K562 (cell line): ENCODE results near the gene PRR20B. TPM values are rescaled to one million over a fixed set of nuclear protein-coding genes. Genes with fewer than 3 reads are reported as not detected.

Experiments used
- CBX1 ChIP-seq: sonication (generic); IDR thresholded peaks from 2 replicates; pipeline ENCODE4 v1.6.1; 2016; ENCODE audit warnings: antibody characterized with exemption, low read depth, mild to moderate bottlenecking
- CHCHD3 ChIP-seq: fragments of 250-450 bp; sonication (Bioruptor Pico); IDR thresholded peaks from 2 replicates; pipeline ENCODE4 v2.1.2; 2022; ENCODE audit warnings: mild to moderate bottlenecking
- E4F1 ChIP-seq: fragments of 250-450 bp; sonication (Bioruptor Pico); IDR thresholded peaks from 2 replicates; pipeline ENCODE4 v1.5.0; 2021; ENCODE audit warnings: mild to moderate bottlenecking, borderline replicate concordance
- ZKSCAN1 ChIP-seq: fragments of 150-350 bp; IDR thresholded peaks from 2 replicates; pipeline ENCODE4 v1.6.1; 2016; ENCODE audit warnings: low read depth, low read length
- polyA plus RNA-seq, 8 experiments: library from polyadenylated mRNA; depleted of rRNA in 4 of 8; stranded (reverse) in 5 of 8; unstranded in 3 of 8; fragments of >200 nt; fragmentation: Nextera tagmentation in 2 of 8; fragmentation: Illumina TruSeq in 1 of 8; extraction: Ambion mirVana in 2 of 8; extraction: Trizol in 1 of 8; gene quantifications; 2 replicates each; pipeline versions ENCODE4 v1.2.1 to v1.2.3, GENCODE V29; 2011 to 2014; ENCODE audit warnings: inconsistent platforms in 1 of 8, missing spikeins in 1 of 8
- small RNA-seq: library from RNA; depleted of rRNA; stranded (forward); fragments of <200 nt; gene quantifications from one replicate; pipeline ENCODE3, GENCODE V24; 2014
- total RNA-seq, 7 experiments: library from RNA; depleted of rRNA in 6 of 7; stranded (reverse); fragments of >200 nt in 6 of 7; fragmentation: Illumina TruSeq in 2 of 7; extraction: Trizol in 2 of 7; gene quantifications; 2 replicates each; pipeline versions ENCODE4 v1.2.1 to v1.2.3, GENCODE V29; 2011 to 2021; ENCODE audit warnings: low replicate concordance in 1 of 7
- TF ChIP-seq, protein P1 (sequence below): fragments of 150-350 bp; conservative IDR thresholded peaks from 2 replicates; pipeline ENCODE4 v1.6.1; 2014; ENCODE audit warnings: low read length

The PRR20B gene
- total and polyA plus RNA-seq, 9 of the 15 experiments (the other 6 are each of a cell fraction or from before 2014, with no cell fraction given), result not detected

GRCh38 chr13:57191667-57192066 lies 44.4 kb downstream of the PRR20B start (continued):
- no peak for TF ChIP-seq E4F1
- no peak for TF ChIP-seq CBX1
- TF ChIP-seq CHCHD3 (CRISPR knock-in tag), result no peak
- TF ChIP-seq ZKSCAN1, result no peak
- TF ChIP-seq, protein P1, sequence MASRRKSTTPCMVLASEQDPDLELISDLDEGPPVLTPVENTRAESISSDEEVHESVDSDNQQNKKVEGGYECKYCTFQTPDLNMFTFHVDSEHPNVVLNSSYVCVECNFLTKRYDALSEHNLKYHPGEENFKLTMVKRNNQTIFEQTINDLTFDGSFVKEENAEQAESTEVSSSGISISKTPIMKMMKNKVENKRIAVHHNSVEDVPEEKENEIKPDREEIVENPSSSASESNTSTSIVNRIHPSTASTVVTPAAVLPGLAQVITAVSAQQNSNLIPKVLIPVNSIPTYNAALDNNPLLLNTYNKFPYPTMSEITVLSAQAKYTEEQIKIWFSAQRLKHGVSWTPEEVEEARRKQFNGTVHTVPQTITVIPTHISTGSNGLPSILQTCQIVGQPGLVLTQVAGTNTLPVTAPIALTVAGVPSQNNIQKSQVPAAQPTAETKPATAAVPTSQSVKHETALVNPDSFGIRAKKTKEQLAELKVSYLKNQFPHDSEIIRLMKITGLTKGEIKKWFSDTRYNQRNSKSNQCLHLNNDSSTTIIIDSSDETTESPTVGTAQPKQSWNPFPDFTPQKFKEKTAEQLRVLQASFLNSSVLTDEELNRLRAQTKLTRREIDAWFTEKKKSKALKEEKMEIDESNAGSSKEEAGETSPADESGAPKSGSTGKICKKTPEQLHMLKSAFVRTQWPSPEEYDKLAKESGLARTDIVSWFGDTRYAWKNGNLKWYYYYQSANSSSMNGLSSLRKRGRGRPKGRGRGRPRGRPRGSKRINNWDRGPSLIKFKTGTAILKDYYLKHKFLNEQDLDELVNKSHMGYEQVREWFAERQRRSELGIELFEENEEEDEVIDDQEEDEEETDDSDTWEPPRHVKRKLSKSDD, result no peak

Small RNA genes lying within 50 kb of the gene (small RNA-seq; reads per million reads assigned to genes)
- not detected for gene PRR20FP

Other genes starting within 250 kb of the PRR20B start
- not detected in 2 replicates for gene PRR20A, start 6.6 kb upstream of the PRR20B start, total RNA-seq (2014; rRNA removed)
- not detected in 2 replicates for gene PRR20A, start 6.6 kb upstream of the PRR20B start, total RNA-seq (2014; rRNA removed; fragmentation: Illumina TruSeq; extraction: Trizol)
- gene PRR20A, start 6.6 kb upstream of the PRR20B start, total RNA-seq (2015; rRNA removed; fragmentation: Illumina TruSeq; extraction: Trizol), result not detected in 2 replicates
- not detected in 2 replicates for gene PRR20A, start 6.6 kb upstream of the PRR20B start, total RNA-seq (2021)
- not detected in 2 replicates for gene PRR20A, start 6.6 kb upstream of the PRR20B start, polyA plus RNA-seq (2011; rRNA removed)
- not detected in 2 replicates for gene PRR20A, start 6.6 kb upstream of the PRR20B start, polyA plus RNA-seq (2014; fragmentation: Illumina TruSeq; extraction: Trizol)
- gene PRR20A, start 6.6 kb upstream of the PRR20B start, polyA plus RNA-seq (2014; fragmentation: Nextera tagmentation; extraction: Ambion mirVana), result not detected
- gene PRR20A, start 6.6 kb upstream of the PRR20B start, polyA plus RNA-seq (2014; rRNA removed), result not detected in 2 replicates
- gene PRR20C, start 6.6 kb downstream of the PRR20B start, total RNA-seq (2014; rRNA removed), result not detected in 2 replicates
- gene PRR20C, start 6.6 kb downstream of the PRR20B start, total RNA-seq (2014; rRNA removed; fragmentation: Illumina TruSeq; extraction: Trizol), result not detected in 2 replicates
- not detected in 2 replicates for gene PRR20C, start 6.6 kb downstream of the PRR20B start, total RNA-seq (2015; rRNA removed; fragmentation: Illumina TruSeq; extraction: Trizol)
- gene PRR20C, start 6.6 kb downstream of the PRR20B start, total RNA-seq (2021), result not detected in 2 replicates
- gene PRR20C, start 6.6 kb downstream of the PRR20B start, polyA plus RNA-seq (2011; rRNA removed), result not detected in 2 replicates
- not detected in 2 replicates for gene PRR20C, start 6.6 kb downstream of the PRR20B start, polyA plus RNA-seq (2014; fragmentation: Illumina TruSeq; extraction: Trizol)
- not detected for gene PRR20C, start 6.6 kb downstream of the PRR20B start, polyA plus RNA-seq (2014; fragmentation: Nextera tagmentation; extraction: Ambion mirVana)
- gene PRR20C, start 6.6 kb downstream of the PRR20B start, polyA plus RNA-seq (2014; rRNA removed), result not detected in 2 replicates
- gene PRR20D, start 13.1 kb downstream of the PRR20B start, total RNA-seq (2014; rRNA removed), result not detected in 2 replicates
- not detected in 2 replicates for gene PRR20D, start 13.1 kb downstream of the PRR20B start, total RNA-seq (2014; rRNA removed; fragmentation: Illumina TruSeq; extraction: Trizol)
- not detected in 2 replicates for gene PRR20D, start 13.1 kb downstream of the PRR20B start, total RNA-seq (2015; rRNA removed; fragmentation: Illumina TruSeq; extraction: Trizol)
- not detected in 2 replicates for gene PRR20D, start 13.1 kb downstream of the PRR20B start, total RNA-seq (2021)
- not detected in 2 replicates for gene PRR20D, start 13.1 kb downstream of the PRR20B start, polyA plus RNA-seq (2011; rRNA removed)
- not detected in 2 replicates for gene PRR20D, start 13.1 kb downstream of the PRR20B start, polyA plus RNA-seq (2014; fragmentation: Illumina TruSeq; extraction: Trizol)
- gene PRR20D, start 13.1 kb downstream of the PRR20B start, polyA plus RNA-seq (2014; fragmentation: Nextera tagmentation; extraction: Ambion mirVana), result not detected
- not detected in 2 replicates for gene PRR20D, start 13.1 kb downstream of the PRR20B start, polyA plus RNA-seq (2014; rRNA removed)
- not detected in 2 replicates for gene PRR20E, start 19.7 kb downstream of the PRR20B start, total RNA-seq (2014; rRNA removed)
- not detected in 2 replicates for gene PRR20E, start 19.7 kb downstream of the PRR20B start, total RNA-seq (2014; rRNA removed; fragmentation: Illumina TruSeq; extraction: Trizol)
- gene PRR20E, start 19.7 kb downstream of the PRR20B start, total RNA-seq (2015; rRNA removed; fragmentation: Illumina TruSeq; extraction: Trizol), result not detected in 2 replicates
- not detected in 2 replicates for gene PRR20E, start 19.7 kb downstream of the PRR20B start, total RNA-seq (2021)
- not detected in 2 replicates for gene PRR20E, start 19.7 kb downstream of the PRR20B start, polyA plus RNA-seq (2011; rRNA removed)
- not detected in 2 replicates for gene PRR20E, start 19.7 kb downstream of the PRR20B start, polyA plus RNA-seq (2014; fragmentation: Illumina TruSeq; extraction: Trizol)
- not detected for gene PRR20E, start 19.7 kb downstream of the PRR20B start, polyA plus RNA-seq (2014; fragmentation: Nextera tagmentation; extraction: Ambion mirVana)
- gene PRR20E, start 19.7 kb downstream of the PRR20B start, polyA plus RNA-seq (2014; rRNA removed), result not detected in 2 replicates